HG03175 (cell line): Measurements from ENCODE around the gene ATP9B.

Experiments used
- ATAC-seq: cut with Tn5 transposase; IDR thresholded peaks from one replicate; pipeline ENCODE4 v1.9.1; 2021; ENCODE audit warnings: mild to moderate bottlenecking, moderate library complexity; ENCODE audit not compliant: unreplicated experiment

ATP9B gene

GRCh38 chr18:79068937-79069716, at the start of gene ATP9B:
TSS of gene ATP9B (plus strand) at chr18:79069394. CDS start at chr18:79069411, 17 bp downstream.
- ATAC-seq = peak; percentile 81

- no peak for ATAC-seq
Measured at GRCh38 chr18:79019881-79020280, 49.3 kb upstream of the ATP9B start.

- ATAC-seq = no peak
Measured at GRCh38 chr18:79022603-79023002, 46.6 kb upstream of the ATP9B start.

- no peak for ATAC-seq
Measured at GRCh38 chr18:79026491-79026890, 42.7 kb upstream of the ATP9B start.

GRCh38 chr18:79030680-79031079, 38.5 kb upstream of the ATP9B start:
- no peak for ATAC-seq

GRCh38 chr18:79042276-79042675, 26.9 kb upstream of the ATP9B start:
- no peak for ATAC-seq

GRCh38 chr18:79043288-79043687, 25.9 kb upstream of the ATP9B start:
- ATAC-seq = no peak

- no peak for ATAC-seq
Measured at GRCh38 chr18:79046522-79046921, 22.7 kb upstream of the ATP9B start.

GRCh38 chr18:79047556-79048244, 21.5 kb upstream of the ATP9B start:
- no peak for ATAC-seq

- no peak for ATAC-seq
Measured at GRCh38 chr18:79048245-79048632, 21.0 kb upstream of the ATP9B start.

- no peak for ATAC-seq
Measured at GRCh38 chr18:79049506-79049905, 19.7 kb upstream of the ATP9B start.

- ATAC-seq = no peak
Measured at GRCh38 chr18:79050005-79050404, 19.2 kb upstream of the ATP9B start.

- ATAC-seq = no peak
Measured at GRCh38 chr18:79056827-79057367, 12.3 kb upstream of the ATP9B start.

- ATAC-seq = peak; percentile 79
Measured at GRCh38 chr18:79058007-79058406, 11.2 kb upstream of the ATP9B start.

- no peak for ATAC-seq
Measured at GRCh38 chr18:79062806-79063205, 6.4 kb upstream of the ATP9B start.

GRCh38 chr18:79064228-79064627, 5.0 kb upstream of the ATP9B start:
- ATAC-seq = no peak

- ATAC-seq = no peak
Measured at GRCh38 chr18:79065802-79066201, 3.4 kb upstream of the ATP9B start.

- no peak for ATAC-seq
Measured at GRCh38 chr18:79067611-79068010, 1.6 kb upstream of the ATP9B start.

- ATAC-seq = peak; percentile 38
Measured at GRCh38 chr18:79068341-79068936, 755 bp upstream of the ATP9B start.

GRCh38 chr18:79069717-79070151, 540 bp downstream of the ATP9B start:
- ATAC-seq = no peak

GRCh38 chr18:79070486-79070885, 1.3 kb downstream of the ATP9B start:
- ATAC-seq = no peak

- no peak for ATAC-seq
Measured at GRCh38 chr18:79071037-79071436, 1.8 kb downstream of the ATP9B start.
